Measurements from ENCODE around the gene CDC14C.
"Not testable (repeated sequence)": the region's sequence is repeated elsewhere in the genome, so short reads cannot be mapped to it uniquely, and the experiment has no call there.

Gene CDC14C

DNA sequence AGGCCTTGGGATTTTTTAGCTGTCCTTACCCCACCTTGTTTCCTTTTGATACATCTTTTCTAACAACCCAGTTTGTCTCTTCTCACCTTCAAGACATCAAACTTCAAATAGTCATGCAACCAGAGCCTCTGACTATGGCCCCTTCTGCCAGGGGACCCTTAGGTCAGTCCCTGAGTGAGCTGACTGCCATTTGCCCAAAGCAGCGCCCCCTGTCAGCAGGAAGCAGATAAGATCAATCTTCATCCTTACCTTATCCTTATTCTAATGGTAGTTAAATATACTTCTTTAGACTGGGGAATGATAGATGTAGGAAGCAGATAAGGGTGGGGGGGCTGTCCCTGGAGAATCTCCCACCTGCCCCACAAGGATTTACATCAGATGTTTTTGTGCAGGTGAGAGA is 29.8 kb upstream of the CDC14C start:
- no peak overlapping the region for H2AK5ac ChIP-seq (ENCODE audit: low read length)
- no peak overlapping the region for H3K27ac ChIP-seq (ENCODE audit: low read depth, low read length)
- H3K4ac ChIP-seq (ENCODE audit: low read depth, low read length): no peak overlapping the region
- H3K36me3 ChIP-seq (ENCODE audit: control insufficient read depth, insufficient read depth, low read length): no peaks in the 10 kb centered on the region
- H2BK5ac ChIP-seq (ENCODE audit: low read length): no peak overlapping the region
- H2BK15ac ChIP-seq (replicated peaks; ENCODE audit: low read depth): no peak overlapping the region
- DNase-seq: no peak
- no peaks in the 10 kb centered on the region for H3K4me1 ChIP-seq (ENCODE audit: control insufficient read depth, low read depth, low read length)
- no peak overlapping the region for H3K18ac ChIP-seq (ENCODE audit: low read length)
- WGBS (ENCODE audit: extremely low coverage, insufficient coverage, low lambda C conversion rate): no CpG with 5 or more reads among the region's 1 CpG
- H3K27me3 ChIP-seq (ENCODE audit: insufficient read depth, low read length, poor library complexity): no peaks in the 10 kb centered on the region
- H2BK120ac ChIP-seq (ENCODE audit: low read depth, low read length): no peak overlapping the region
- H3K79me1 ChIP-seq (ENCODE audit: low read length): no peaks in the 10 kb centered on the region
- no peak overlapping the region for H3K4me3 ChIP-seq (ENCODE audit: low read length)
- no peak overlapping the region for H4K8ac ChIP-seq (ENCODE audit: low read depth, low read length)
- no peak overlapping the region for H3K9ac ChIP-seq (ENCODE audit: low read length)
- H3K23ac ChIP-seq (ENCODE audit: low read length): no peak overlapping the region
- H3K79me2 ChIP-seq (ENCODE audit: control insufficient read depth, insufficient read depth, low read length): no peaks in the 10 kb centered on the region
- no peak overlapping the region for H3K56ac ChIP-seq (ENCODE audit: low read length)
- no peak overlapping the region for H3K4me2 ChIP-seq (ENCODE audit: low read length)
- no peak overlapping the region for H4K5ac ChIP-seq (ENCODE audit: low read length)

DNA sequence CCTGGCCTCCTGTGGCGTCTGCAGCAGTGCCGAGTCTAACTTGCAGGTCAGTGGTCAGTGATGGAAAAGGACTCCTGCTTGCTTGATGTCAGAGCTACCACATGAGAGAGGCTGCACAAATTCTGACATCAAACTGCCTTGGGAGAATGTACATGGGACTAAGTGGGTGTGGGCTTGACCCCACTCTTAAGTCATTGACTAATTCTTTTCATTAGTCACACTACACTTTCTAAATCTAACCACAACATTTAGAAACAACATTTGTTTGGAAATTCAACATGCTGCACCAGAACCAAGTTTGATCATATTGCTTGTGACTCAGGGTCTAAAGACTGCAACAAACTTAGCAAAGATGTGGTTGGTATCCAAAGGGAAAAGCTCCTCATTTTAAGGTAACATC is 24.4 kb upstream of the CDC14C start:
- H2BK15ac ChIP-seq (replicated peaks; ENCODE audit: low read depth): no peak overlapping the region
- no peak overlapping the region for H3K27ac ChIP-seq (ENCODE audit: low read depth, low read length)
- H3K9ac ChIP-seq (ENCODE audit: low read length): no peak overlapping the region
- no peak overlapping the region for H4K5ac ChIP-seq (ENCODE audit: low read length)
- H3K4ac ChIP-seq (ENCODE audit: low read depth, low read length): no peak overlapping the region
- WGBS (ENCODE audit: extremely low coverage, insufficient coverage, low lambda C conversion rate): no CpG with 5 or more reads among the region's 2 CpGs
- H3K18ac ChIP-seq (ENCODE audit: low read length): no peak overlapping the region
- no peak overlapping the region for H3K4me3 ChIP-seq (ENCODE audit: low read length)
- no peak overlapping the region for H2AK5ac ChIP-seq (ENCODE audit: low read length)
- H2BK120ac ChIP-seq (ENCODE audit: low read depth, low read length): no peak overlapping the region
- no peaks in the 10 kb centered on the region for H3K79me2 ChIP-seq (ENCODE audit: control insufficient read depth, insufficient read depth, low read length)
- H2BK5ac ChIP-seq (ENCODE audit: low read length): no peak overlapping the region
- no peak overlapping the region for H3K4me2 ChIP-seq (ENCODE audit: low read length)
- H3K4me1 ChIP-seq (ENCODE audit: control insufficient read depth, low read depth, low read length): no peaks in the 10 kb centered on the region
- H3K23ac ChIP-seq (ENCODE audit: low read length): no peak overlapping the region
- H3K27me3 ChIP-seq (ENCODE audit: insufficient read depth, low read length, poor library complexity): no peaks in the 10 kb centered on the region
- H3K56ac ChIP-seq (ENCODE audit: low read length): no peak overlapping the region
- no peak overlapping the region for H4K8ac ChIP-seq (ENCODE audit: low read depth, low read length)
- no peak for DNase-seq
- no peaks in the 10 kb centered on the region for H3K36me3 ChIP-seq (ENCODE audit: control insufficient read depth, insufficient read depth, low read length)
- H3K79me1 ChIP-seq (ENCODE audit: low read length): no peaks in the 10 kb centered on the region

DNA sequence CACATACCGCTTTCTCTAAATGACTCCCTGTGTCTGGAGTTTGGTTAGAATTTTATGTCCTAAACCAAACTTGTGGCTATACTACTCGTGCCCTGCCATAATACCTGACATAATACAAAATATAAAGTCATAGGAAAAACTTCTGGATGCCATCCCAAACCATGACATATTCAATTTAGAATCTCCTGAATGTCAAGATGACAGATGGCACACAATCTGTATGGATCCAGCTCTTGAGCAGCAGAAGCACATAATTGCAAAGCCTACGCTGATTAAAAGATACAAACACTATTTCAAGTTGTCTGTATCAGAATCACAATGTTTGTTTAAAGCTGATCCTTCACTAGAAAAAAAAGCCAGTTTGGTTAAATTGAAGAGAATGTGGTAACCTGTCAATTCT is 22.4 kb upstream of the CDC14C start:
- H3K18ac ChIP-seq (ENCODE audit: low read length): no peak overlapping the region
- no peak overlapping the region for H4K8ac ChIP-seq (ENCODE audit: low read depth, low read length)
- no peak overlapping the region for H3K4me2 ChIP-seq (ENCODE audit: low read length)
- no peak overlapping the region for H3K23ac ChIP-seq (ENCODE audit: low read length)
- no peak overlapping the region for H2BK120ac ChIP-seq (ENCODE audit: low read depth, low read length)
- no peaks in the 10 kb centered on the region for H3K27me3 ChIP-seq (ENCODE audit: insufficient read depth, low read length, poor library complexity)
- no peaks in the 10 kb centered on the region for H3K79me1 ChIP-seq (ENCODE audit: low read length)
- H3K27ac ChIP-seq (ENCODE audit: low read depth, low read length): no peak overlapping the region
- H2BK15ac ChIP-seq (replicated peaks; ENCODE audit: low read depth): no peak overlapping the region
- H3K4ac ChIP-seq (ENCODE audit: low read depth, low read length): no peak overlapping the region
- no peak overlapping the region for H3K4me3 ChIP-seq (ENCODE audit: low read length)
- H3K79me2 ChIP-seq (ENCODE audit: control insufficient read depth, insufficient read depth, low read length): no peaks in the 10 kb centered on the region
- H2AK5ac ChIP-seq (ENCODE audit: low read length): no peak overlapping the region
- H3K56ac ChIP-seq (ENCODE audit: low read length): no peak overlapping the region
- H4K5ac ChIP-seq (ENCODE audit: low read length): no peak overlapping the region
- no peak overlapping the region for H3K9ac ChIP-seq (ENCODE audit: low read length)
- no peak for DNase-seq
- no peak overlapping the region for H2BK5ac ChIP-seq (ENCODE audit: low read length)
- no peaks in the 10 kb centered on the region for H3K36me3 ChIP-seq (ENCODE audit: control insufficient read depth, insufficient read depth, low read length)
- no peaks in the 10 kb centered on the region for H3K4me1 ChIP-seq (ENCODE audit: control insufficient read depth, low read depth, low read length)
- no CpG with 5 or more reads among the region's 3 CpGs for WGBS (ENCODE audit: extremely low coverage, insufficient coverage, low lambda C conversion rate)

DNA sequence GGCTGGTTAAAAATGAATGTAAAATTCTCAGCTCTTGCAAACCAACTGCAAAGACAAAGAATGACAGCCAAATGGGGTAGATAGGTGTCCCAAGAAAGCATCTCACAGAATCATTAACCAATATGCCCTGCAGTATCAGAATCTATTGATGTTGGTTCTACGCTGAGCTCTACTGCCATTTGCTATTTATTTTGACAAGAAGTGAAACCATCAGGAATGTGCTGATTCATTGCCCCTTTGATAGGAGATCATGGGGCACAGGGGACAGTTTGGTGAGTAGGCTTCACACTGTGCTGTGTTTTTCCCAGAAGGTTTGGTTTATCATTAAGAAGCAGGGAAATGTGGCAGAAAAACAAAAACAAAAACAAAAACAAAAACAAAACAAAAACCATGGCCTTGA is 19.4 kb upstream of the CDC14C start:
- no peaks in the 10 kb centered on the region for H3K27me3 ChIP-seq (ENCODE audit: insufficient read depth, low read length, poor library complexity)
- H4K5ac ChIP-seq (ENCODE audit: low read length): no peak overlapping the region
- no peak overlapping the region for H3K4me2 ChIP-seq (ENCODE audit: low read length)
- H2AK5ac ChIP-seq (ENCODE audit: low read length): no peak overlapping the region
- no peak overlapping the region for H4K8ac ChIP-seq (ENCODE audit: low read depth, low read length)
- no CpG with 5 or more reads among the region's 1 CpG for WGBS (ENCODE audit: extremely low coverage, insufficient coverage, low lambda C conversion rate)
- no peaks in the 10 kb centered on the region for H3K79me1 ChIP-seq (ENCODE audit: low read length)
- H2BK15ac ChIP-seq (replicated peaks; ENCODE audit: low read depth): no peak overlapping the region
- H3K4me3 ChIP-seq (ENCODE audit: low read length): no peak overlapping the region
- H3K56ac ChIP-seq (ENCODE audit: low read length): no peak overlapping the region
- no peak overlapping the region for H3K27ac ChIP-seq (ENCODE audit: low read depth, low read length)
- H2BK5ac ChIP-seq (ENCODE audit: low read length): no peak overlapping the region
- H3K79me2 ChIP-seq (ENCODE audit: control insufficient read depth, insufficient read depth, low read length): no peaks in the 10 kb centered on the region
- no peak overlapping the region for H2BK120ac ChIP-seq (ENCODE audit: low read depth, low read length)
- H3K9ac ChIP-seq (ENCODE audit: low read length): no peak overlapping the region
- peak; percentile 26 for DNase-seq
- no peaks in the 10 kb centered on the region for H3K4me1 ChIP-seq (ENCODE audit: control insufficient read depth, low read depth, low read length)
- H3K4ac ChIP-seq (ENCODE audit: low read depth, low read length): no peak overlapping the region
- H3K18ac ChIP-seq (ENCODE audit: low read length): no peak overlapping the region
- H3K23ac ChIP-seq (ENCODE audit: low read length): no peak overlapping the region
- H3K36me3 ChIP-seq (ENCODE audit: control insufficient read depth, insufficient read depth, low read length): no peaks in the 10 kb centered on the region

DNA sequence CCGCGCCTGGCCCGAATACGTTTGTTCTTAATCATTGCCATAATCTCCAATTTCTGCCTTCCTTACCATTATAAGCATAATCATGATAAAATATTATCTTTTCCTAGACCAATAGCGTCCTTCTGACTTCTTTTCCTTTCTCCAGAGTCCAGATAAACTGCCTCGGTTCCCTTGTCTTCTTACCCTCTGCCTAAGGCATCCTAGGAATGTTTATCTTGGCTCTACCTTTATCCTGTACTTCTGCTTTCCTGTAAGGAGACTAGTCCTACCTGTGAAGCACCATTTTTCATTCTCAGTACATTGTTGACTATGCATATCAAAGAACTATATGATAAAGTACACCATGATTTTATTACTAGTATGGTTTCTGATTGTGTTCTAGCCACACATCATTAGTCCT is 18.7 kb upstream of the CDC14C start:
- H3K23ac ChIP-seq (ENCODE audit: low read length); H3K56ac ChIP-seq (ENCODE audit: low read length); H3K79me2 ChIP-seq (ENCODE audit: control insufficient read depth, insufficient read depth, low read length); H2BK120ac ChIP-seq (ENCODE audit: low read depth, low read length); H2BK15ac ChIP-seq (replicated peaks; ENCODE audit: low read depth); H3K4ac ChIP-seq (ENCODE audit: low read depth, low read length); H3K27me3 ChIP-seq (ENCODE audit: insufficient read depth, low read length, poor library complexity); H3K4me3 ChIP-seq (ENCODE audit: low read length); H2AK5ac ChIP-seq (ENCODE audit: low read length); DNase-seq; H4K5ac ChIP-seq (ENCODE audit: low read length); H4K8ac ChIP-seq (ENCODE audit: low read depth, low read length); H3K27ac ChIP-seq (ENCODE audit: low read depth, low read length); H2BK5ac ChIP-seq (ENCODE audit: low read length); H3K4me1 ChIP-seq (ENCODE audit: control insufficient read depth, low read depth, low read length); H3K9ac ChIP-seq (ENCODE audit: low read length); H3K4me2 ChIP-seq (ENCODE audit: low read length); H3K18ac ChIP-seq (ENCODE audit: low read length); H3K36me3 ChIP-seq (ENCODE audit: control insufficient read depth, insufficient read depth, low read length); H3K79me1 ChIP-seq (ENCODE audit: low read length): not testable (repeated sequence)
- no CpG with 5 or more reads among the region's 6 CpGs for WGBS (ENCODE audit: extremely low coverage, insufficient coverage, low lambda C conversion rate)

DNA sequence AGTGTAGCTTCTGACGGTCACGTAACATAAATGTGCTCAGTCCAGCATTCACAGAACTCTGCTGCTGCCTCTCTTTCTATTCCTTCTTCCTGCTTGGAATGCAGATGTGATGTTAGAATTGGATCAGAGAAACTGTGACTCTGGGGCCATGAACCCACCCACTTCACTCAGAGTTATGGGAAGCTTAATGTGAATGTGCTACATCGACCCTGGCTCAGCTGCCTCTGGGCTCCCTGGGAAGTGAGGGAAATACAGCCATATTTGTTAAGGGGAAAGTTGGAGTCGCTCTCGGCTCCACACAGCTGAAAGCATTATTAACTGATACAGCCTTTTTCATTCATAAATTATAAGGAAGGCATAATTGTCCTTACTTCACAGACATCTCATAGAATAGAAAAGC is 14.5 kb upstream of the CDC14C start:
- not testable (repeated sequence) for H2BK120ac ChIP-seq (ENCODE audit: low read depth, low read length); DNase-seq; H3K23ac ChIP-seq (ENCODE audit: low read length); H2BK15ac ChIP-seq (replicated peaks; ENCODE audit: low read depth); H2AK5ac ChIP-seq (ENCODE audit: low read length); H3K79me2 ChIP-seq (ENCODE audit: control insufficient read depth, insufficient read depth, low read length); H3K27me3 ChIP-seq (ENCODE audit: insufficient read depth, low read length, poor library complexity); H3K56ac ChIP-seq (ENCODE audit: low read length); H3K36me3 ChIP-seq (ENCODE audit: control insufficient read depth, insufficient read depth, low read length); H2BK5ac ChIP-seq (ENCODE audit: low read length); H4K5ac ChIP-seq (ENCODE audit: low read length); H3K9ac ChIP-seq (ENCODE audit: low read length); H3K4me2 ChIP-seq (ENCODE audit: low read length); H3K4ac ChIP-seq (ENCODE audit: low read depth, low read length); H3K27ac ChIP-seq (ENCODE audit: low read depth, low read length); H3K18ac ChIP-seq (ENCODE audit: low read length); H3K4me3 ChIP-seq (ENCODE audit: low read length); H4K8ac ChIP-seq (ENCODE audit: low read depth, low read length); H3K79me1 ChIP-seq (ENCODE audit: low read length); H3K4me1 ChIP-seq (ENCODE audit: control insufficient read depth, low read depth, low read length)
- no CpG with 5 or more reads among the region's 5 CpGs for WGBS (ENCODE audit: extremely low coverage, insufficient coverage, low lambda C conversion rate)

Measured in mesendoderm (in vitro differentiated cells).